SH-SY5Y (cell line): ENCODE measurements around the gene PLAAT2.

ENCODE experiments used
- GATA2 ChIP-seq: IDR thresholded peaks from 2 replicates; pipeline ENCODE4 v1.6.1; 2011; ENCODE audit warnings: mild to moderate bottlenecking, low read depth, low read length
- GATA3 ChIP-seq: IDR thresholded peaks from 2 replicates; pipeline ENCODE4 v1.6.1; 2011; ENCODE audit warnings: low read depth, mild to moderate bottlenecking, low read length, moderate library complexity

- TF ChIP-seq GATA2, result no peak
- no peak for TF ChIP-seq GATA3
These were observed 19.5 kb downstream of the PLAAT2 start for GRCh38 chr11:63543711-63544110.
